ENCODE results near the gene ACVR1B. TPM values are rescaled to one million over a fixed set of nuclear protein-coding genes. Genes with fewer than 3 reads are reported as not detected.

ACVR1B gene
- total RNA-seq, 4 donors from 2014 or later: 9.1 to 71.6 (median 59.2) TPM

DNA sequence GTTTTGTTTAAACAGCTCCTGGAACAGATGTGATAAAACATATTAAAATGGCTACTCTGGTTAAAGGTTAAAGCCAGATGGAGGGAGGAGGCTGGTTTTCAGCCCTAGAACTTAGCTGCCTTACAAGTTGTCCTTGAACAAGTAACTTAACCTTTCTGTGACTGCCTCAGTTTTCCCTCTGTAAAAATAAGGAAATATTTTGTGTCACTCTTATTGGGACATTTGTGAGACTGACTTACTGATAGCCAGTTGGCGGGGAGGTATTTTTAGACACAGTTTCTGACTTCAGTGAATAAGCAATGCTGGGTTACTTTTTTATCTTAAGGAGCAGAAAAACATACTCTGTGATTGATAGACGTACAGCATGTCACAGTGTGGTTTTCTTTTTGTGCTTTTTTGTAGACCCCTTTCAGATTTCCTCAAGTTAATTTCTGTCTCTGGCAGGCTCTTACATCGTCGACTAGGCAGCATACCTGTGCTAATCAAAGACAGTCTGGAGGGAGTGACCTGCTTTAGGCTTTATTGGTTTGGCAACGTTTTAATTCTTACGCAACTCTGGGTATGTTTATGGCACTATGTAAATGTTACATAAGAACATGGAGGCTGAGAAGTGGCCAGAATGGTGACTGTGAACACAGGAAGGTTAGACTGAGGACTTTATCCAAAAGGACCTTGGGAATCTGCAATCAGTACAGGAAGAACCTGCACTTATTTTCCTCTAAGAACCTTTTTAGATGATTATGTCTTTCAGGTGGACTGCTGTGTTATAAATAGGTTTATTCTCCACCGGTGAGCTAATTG is 3.3 kb downstream of the ACVR1B start:
- no peaks in the 10 kb centered on the region for H3K9me3 ChIP-seq
- peak overlapping the region in 3 of 4 donors; percentile 87 to 92 (median 91) for H3K27ac ChIP-seq
- H3K4me3 ChIP-seq: peak overlapping the region in 2 of 4 donors; percentile 78 to 90
- H3K36me3 ChIP-seq: no peaks in the 10 kb centered on the region
- no peaks in the 10 kb centered on the region for H3K27me3 ChIP-seq
- peaks cover 3 to 45% (median 7%) of the 10 kb centered on the region in 4 donors for H3K4me1 ChIP-seq
- peak; percentile 80 to 96 for TF ChIP-seq POLR2A (IDR thresholded peaks at IDR 0.05)
- TF ChIP-seq, protein P1, sequence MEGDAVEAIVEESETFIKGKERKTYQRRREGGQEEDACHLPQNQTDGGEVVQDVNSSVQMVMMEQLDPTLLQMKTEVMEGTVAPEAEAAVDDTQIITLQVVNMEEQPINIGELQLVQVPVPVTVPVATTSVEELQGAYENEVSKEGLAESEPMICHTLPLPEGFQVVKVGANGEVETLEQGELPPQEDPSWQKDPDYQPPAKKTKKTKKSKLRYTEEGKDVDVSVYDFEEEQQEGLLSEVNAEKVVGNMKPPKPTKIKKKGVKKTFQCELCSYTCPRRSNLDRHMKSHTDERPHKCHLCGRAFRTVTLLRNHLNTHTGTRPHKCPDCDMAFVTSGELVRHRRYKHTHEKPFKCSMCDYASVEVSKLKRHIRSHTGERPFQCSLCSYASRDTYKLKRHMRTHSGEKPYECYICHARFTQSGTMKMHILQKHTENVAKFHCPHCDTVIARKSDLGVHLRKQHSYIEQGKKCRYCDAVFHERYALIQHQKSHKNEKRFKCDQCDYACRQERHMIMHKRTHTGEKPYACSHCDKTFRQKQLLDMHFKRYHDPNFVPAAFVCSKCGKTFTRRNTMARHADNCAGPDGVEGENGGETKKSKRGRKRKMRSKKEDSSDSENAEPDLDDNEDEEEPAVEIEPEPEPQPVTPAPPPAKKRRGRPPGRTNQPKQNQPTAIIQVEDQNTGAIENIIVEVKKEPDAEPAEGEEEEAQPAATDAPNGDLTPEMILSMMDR (IDR thresholded peaks at IDR 0.05): no peak
- DNase-seq: peak in 1 of 3 donors; percentile 62

DNA sequence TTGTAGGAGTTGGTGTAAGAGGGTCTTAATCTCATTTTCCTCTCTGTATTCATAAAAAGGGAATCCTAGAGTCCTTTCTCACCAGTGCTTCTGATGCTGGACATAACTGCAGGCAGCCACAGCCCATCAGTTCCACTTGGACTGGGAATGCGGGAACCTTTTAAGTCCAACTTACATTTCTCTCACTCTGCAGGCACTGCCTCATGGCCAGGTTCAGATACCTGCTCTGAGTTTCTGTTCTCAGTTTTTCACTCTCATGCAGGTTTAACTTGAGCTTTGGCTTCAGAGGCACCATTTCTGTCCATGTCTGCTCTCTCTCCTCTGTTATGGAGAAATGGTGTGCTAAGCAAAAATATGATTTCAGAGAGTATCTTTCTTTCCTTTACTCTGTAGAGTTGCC is 4.2 kb downstream of the ACVR1B start:
- Histone ChIP-seq H3K36me3 (no peaks in the 10 kb centered on the region), H3K4me1 (peaks cover 3 to 55% (median 7%) of the 10 kb centered on the region in 4 donors), H3K27me3 (no peaks in the 10 kb centered on the region), H3K9me3 (no peaks in the 10 kb centered on the region), H3K4me3 (no peak overlapping the region), H3K27ac (peak overlapping the region in 3 of 4 donors; percentile 87 to 92 (median 91))
- TF ChIP-seq, protein P1 (IDR thresholded peaks at IDR 0.05): no peak
- no peak for TF ChIP-seq POLR2A (IDR thresholded peaks at IDR 0.05)
- no peak for DNase-seq

DNA sequence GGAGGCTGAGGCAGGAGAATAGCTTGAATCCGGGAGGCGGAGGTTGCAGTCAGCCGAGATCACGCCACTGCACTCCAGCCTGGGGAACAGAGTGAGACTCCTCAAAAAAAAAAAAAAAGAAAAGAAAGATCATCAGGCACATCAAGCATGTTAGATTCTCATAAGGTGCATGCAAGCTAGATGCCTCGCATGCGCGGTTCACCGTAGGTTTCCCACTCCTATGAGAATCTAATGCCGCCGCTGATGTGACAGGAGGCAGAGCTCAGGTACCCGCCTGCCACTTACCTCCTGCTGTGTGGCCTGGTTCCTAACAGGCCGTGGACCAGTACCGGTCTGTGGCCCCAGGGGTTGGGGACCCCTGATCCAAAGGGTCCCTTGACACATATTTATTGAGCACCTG is 7.0 kb downstream of the ACVR1B start:
- TF ChIP-seq, protein P1 (IDR thresholded peaks at IDR 0.05): no peak
- TF ChIP-seq POLR2A (IDR thresholded peaks at IDR 0.05): no peak
- Histone ChIP-seq H3K9me3 (no peaks in the 10 kb centered on the region), H3K4me1 (peaks cover 0 to 67% (median 8%) of the 10 kb centered on the region in 4 donors), H3K36me3 (no peaks in the 10 kb centered on the region), H3K27me3 (no peaks in the 10 kb centered on the region), H3K4me3 (no peak overlapping the region), H3K27ac (peak overlapping the region in 3 of 4 donors; percentile 1 to 83 (median 51))
- DNase-seq: no peak

DNA sequence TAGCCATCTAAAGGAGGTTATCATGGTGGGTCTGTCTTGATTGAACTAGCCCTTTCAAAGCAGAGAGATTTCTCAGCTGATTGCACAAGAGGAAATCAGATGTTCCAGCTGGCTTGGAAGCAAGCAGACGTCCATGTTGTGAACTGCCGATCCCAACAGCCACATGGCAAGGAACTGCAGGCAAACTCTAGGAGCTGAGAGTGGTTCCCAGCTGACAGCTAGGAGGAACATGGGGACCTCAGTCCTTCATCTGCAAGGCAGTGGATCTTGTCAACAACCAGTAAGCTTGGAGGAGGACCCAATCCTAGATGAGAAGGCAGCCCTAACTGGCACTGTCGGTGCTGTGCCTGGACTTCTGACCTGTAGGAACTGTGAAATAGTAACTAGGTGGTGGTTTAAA is 7.7 kb downstream of the ACVR1B start:
- peak in 1 of 3 donors; percentile 65 for DNase-seq
- peak overlapping the region in 3 of 4 donors; percentile 1 to 83 (median 51) for H3K27ac ChIP-seq
- H3K27me3 ChIP-seq: no peaks in the 10 kb centered on the region
- no peaks in the 10 kb centered on the region for H3K36me3 ChIP-seq
- no peaks in the 10 kb centered on the region for H3K9me3 ChIP-seq
- peaks cover 0 to 63% (median 8%) of the 10 kb centered on the region in 4 donors for H3K4me1 ChIP-seq
- H3K4me3 ChIP-seq: peak overlapping the region in 1 of 4 donors; percentile 6
- TF ChIP-seq POLR2A (IDR thresholded peaks at IDR 0.05): no peak
- TF ChIP-seq, protein P1 (IDR thresholded peaks at IDR 0.05): no peak

DNA sequence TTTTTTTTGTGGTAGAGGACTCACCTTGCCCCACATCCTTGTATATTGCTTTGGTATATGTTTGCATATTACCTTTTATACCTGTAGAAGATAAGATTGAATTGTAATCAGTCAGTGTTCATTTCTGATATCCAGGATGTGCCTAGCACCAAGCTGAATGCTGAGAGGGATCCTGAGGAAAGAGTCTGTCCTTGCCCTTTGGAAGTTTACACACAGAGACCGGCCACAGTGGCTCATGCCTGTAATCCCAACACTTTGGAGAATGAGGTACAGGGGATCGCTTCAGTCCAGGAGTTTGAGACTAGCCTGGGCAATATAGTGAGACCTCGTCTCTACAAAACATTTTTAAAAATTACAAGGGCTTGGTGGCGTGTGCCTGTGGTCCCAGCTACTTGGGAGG is 8.4 kb downstream of the ACVR1B start:
- Histone ChIP-seq H3K4me3 (no peak overlapping the region), H3K27ac (peak overlapping the region in 3 of 4 donors; percentile 2 to 52 (median 51)), H3K9me3 (no peaks in the 10 kb centered on the region), H3K36me3 (no peaks in the 10 kb centered on the region), H3K4me1 (peaks cover 0 to 56% (median 8%) of the 10 kb centered on the region in 4 donors), H3K27me3 (no peaks in the 10 kb centered on the region)
- no peak for DNase-seq
- TF ChIP-seq, protein P1 (IDR thresholded peaks at IDR 0.05): no peak
- no peak for TF ChIP-seq POLR2A (IDR thresholded peaks at IDR 0.05)

All from Peyer's patch (tissue), 4 donors.